Femur (tissue), 1 donor: ENCODE measurements around the gene MAN1C1.
A peak's percentile ranks its signal among the peaks of the same experiment; 100 is the strongest.
"Not testable (repeated sequence)": the region's sequence is repeated elsewhere in the genome, so short reads cannot be mapped to it uniquely, and the experiment has no call there.

Source experiments
- DNase-seq: peaks from one replicate; pipeline ENCODE4 v3.0.0-alpha.2; 2017

Gene MAN1C1

GRCh38 chr1:25583519-25584370 lies 32.8 kb upstream of the MAN1C1 start:
- no peak for DNase-seq

- no peak for DNase-seq
Measured at GRCh38 chr1:25586181-25586588, 30.4 kb upstream of the MAN1C1 start.

GRCh38 chr1:25587290-25587689 lies 29.3 kb upstream of the MAN1C1 start:
- DNase-seq: no peak

- not testable (repeated sequence) for DNase-seq
Measured at GRCh38 chr1:25588224-25588623, 28.4 kb upstream of the MAN1C1 start.

- not testable (repeated sequence) for DNase-seq
Measured at GRCh38 chr1:25588786-25589185, 27.8 kb upstream of the MAN1C1 start.

GRCh38 chr1:25590096-25590824 lies 26.3 kb upstream of the MAN1C1 start:
- DNase-seq: no peak

GRCh38 chr1:25593861-25594260 lies 22.7 kb upstream of the MAN1C1 start:
- no peak for DNase-seq

GRCh38 chr1:25594971-25595370 lies 21.6 kb upstream of the MAN1C1 start:
- no peak for DNase-seq

GRCh38 chr1:25596641-25597040 lies 19.9 kb upstream of the MAN1C1 start:
- DNase-seq: not testable (repeated sequence)

GRCh38 chr1:25598879-25599278 lies 17.7 kb upstream of the MAN1C1 start:
- no peak for DNase-seq

- no peak for DNase-seq
Measured at GRCh38 chr1:25599969-25600610, 16.5 kb upstream of the MAN1C1 start.

GRCh38 chr1:25600971-25601699 lies 15.5 kb upstream of the MAN1C1 start:
- DNase-seq: not testable (repeated sequence)

GRCh38 chr1:25603779-25604538 lies 12.6 kb upstream of the MAN1C1 start:
- DNase-seq: not testable (repeated sequence)

GRCh38 chr1:25607123-25607522 lies 9.5 kb upstream of the MAN1C1 start:
- DNase-seq: no peak

- peak; percentile 87 for DNase-seq
Measured at GRCh38 chr1:25608488-25609178, 8.0 kb upstream of the MAN1C1 start.

GRCh38 chr1:25609921-25610320 lies 6.7 kb upstream of the MAN1C1 start:
- DNase-seq: no peak

- DNase-seq: no peak
Measured at GRCh38 chr1:25610822-25611630, 5.6 kb upstream of the MAN1C1 start.

GRCh38 chr1:25611843-25612242 lies 4.7 kb upstream of the MAN1C1 start:
- DNase-seq: no peak

- DNase-seq: no peak
Measured at GRCh38 chr1:25612421-25612820, 4.2 kb upstream of the MAN1C1 start.

- DNase-seq: no peak
Measured at GRCh38 chr1:25613091-25613490, 3.5 kb upstream of the MAN1C1 start.
